ENCODE data around the gene TCTN1. TPM values are rescaled to one million over a fixed set of nuclear protein-coding genes. Genes with fewer than 3 reads are reported as not detected.

Gene TCTN1
- total RNA-seq, 6 experiments from 2014 or later, result 24.2 to 30.3 (median 25.6) TPM

DNA sequence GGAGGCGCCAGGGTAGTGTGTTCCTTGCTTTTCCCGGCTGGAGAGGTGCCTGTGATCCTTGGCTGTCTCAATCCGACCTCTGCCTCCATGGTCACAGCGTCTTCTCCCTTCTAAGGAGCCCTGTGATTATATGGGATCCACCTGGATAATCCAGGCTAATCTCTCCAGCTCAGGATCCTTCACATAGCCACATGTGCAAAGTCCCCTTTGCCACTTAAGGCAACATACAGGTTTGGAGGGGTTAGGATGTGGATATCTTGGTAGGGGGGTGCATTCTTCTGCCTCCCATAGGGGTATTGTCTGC, 76.2 kb downstream of the TCTN1 start:
- H3K27me3 Mint-ChIP-seq (ENCODE audit: insufficient read depth), result peaks cover 41% of the 10 kb centered on the region
- H3K4me1 Mint-ChIP-seq (ENCODE audit: low read depth), result 0 out of 2 replicates have a peak, but pooled peaks cover 4% of the 10 kb centered on the region
- no peak overlapping the region for H3K27ac Mint-ChIP-seq
- no peak overlapping the region for H3K4me3 Mint-ChIP-seq
- DNase-seq, result no peak
- no peaks in the 10 kb centered on the region for H3K36me3 Mint-ChIP-seq (ENCODE audit: low read depth)
- H3K9me3 Mint-ChIP-seq, result no peaks in the 10 kb centered on the region; the same call in 1 of the 2 replicates
- TF ChIP-seq, protein P1, sequence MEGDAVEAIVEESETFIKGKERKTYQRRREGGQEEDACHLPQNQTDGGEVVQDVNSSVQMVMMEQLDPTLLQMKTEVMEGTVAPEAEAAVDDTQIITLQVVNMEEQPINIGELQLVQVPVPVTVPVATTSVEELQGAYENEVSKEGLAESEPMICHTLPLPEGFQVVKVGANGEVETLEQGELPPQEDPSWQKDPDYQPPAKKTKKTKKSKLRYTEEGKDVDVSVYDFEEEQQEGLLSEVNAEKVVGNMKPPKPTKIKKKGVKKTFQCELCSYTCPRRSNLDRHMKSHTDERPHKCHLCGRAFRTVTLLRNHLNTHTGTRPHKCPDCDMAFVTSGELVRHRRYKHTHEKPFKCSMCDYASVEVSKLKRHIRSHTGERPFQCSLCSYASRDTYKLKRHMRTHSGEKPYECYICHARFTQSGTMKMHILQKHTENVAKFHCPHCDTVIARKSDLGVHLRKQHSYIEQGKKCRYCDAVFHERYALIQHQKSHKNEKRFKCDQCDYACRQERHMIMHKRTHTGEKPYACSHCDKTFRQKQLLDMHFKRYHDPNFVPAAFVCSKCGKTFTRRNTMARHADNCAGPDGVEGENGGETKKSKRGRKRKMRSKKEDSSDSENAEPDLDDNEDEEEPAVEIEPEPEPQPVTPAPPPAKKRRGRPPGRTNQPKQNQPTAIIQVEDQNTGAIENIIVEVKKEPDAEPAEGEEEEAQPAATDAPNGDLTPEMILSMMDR (IDR thresholded peaks at IDR 0.05), result no peak

GRCh38 chr12:110693731-110694130, 79.8 kb downstream of the TCTN1 start:
- Mint-ChIP-seq H3K4me3 (no peak overlapping the region), H3K27ac (no peak overlapping the region), H3K36me3 (ENCODE audit: low read depth) (no peaks in the 10 kb centered on the region), H3K27me3 (ENCODE audit: insufficient read depth) (peaks cover 15% of the 10 kb centered on the region), H3K9me3 (no peaks in the 10 kb centered on the region), H3K4me1 (ENCODE audit: low read depth) (peaks cover 12% of the 10 kb centered on the region; the same call in 1 of the 2 replicates)
- DNase-seq, result no peak
- TF ChIP-seq, protein P1 (IDR thresholded peaks at IDR 0.05), result no peak

DNA sequence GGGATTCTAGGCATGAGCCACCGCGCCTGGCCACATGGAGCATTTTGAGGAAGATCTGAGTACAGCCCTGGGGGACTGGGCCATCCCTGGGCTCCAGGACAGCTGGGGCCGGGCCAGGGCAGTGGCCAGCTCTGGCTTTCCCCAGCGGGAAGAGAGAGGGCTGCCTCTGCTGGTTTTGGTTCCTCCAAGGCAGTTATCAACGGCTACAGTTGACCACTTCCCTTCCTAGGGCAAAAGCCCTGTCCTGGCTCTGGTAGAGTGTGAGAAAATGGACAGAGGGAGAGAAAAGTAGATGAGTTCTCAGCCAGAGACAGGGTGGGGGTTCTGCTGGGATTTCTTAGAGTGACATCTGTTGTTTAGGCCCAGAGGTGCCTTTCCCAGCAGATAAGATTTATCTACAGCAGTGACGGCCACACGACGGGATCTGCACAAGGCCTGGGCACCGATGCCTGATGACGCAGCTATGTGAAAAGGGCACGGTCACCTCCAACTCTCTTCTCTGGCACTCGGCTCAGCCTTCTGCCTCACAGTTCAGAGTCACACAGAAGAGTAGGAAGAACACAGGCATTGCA, 80.5 kb downstream of the TCTN1 start:
- Mint-ChIP-seq H3K4me1 (ENCODE audit: low read depth) (peaks cover 12% of the 10 kb centered on the region; the same call in 1 of the 2 replicates), H3K4me3 (no peak overlapping the region), H3K27ac (no peak overlapping the region), H3K36me3 (ENCODE audit: low read depth) (no peaks in the 10 kb centered on the region), H3K9me3 (no peaks in the 10 kb centered on the region), H3K27me3 (ENCODE audit: insufficient read depth) (peaks cover 15% of the 10 kb centered on the region)
- TF ChIP-seq, protein P1 (IDR thresholded peaks at IDR 0.05), result no peak
- no peak for DNase-seq

DNA sequence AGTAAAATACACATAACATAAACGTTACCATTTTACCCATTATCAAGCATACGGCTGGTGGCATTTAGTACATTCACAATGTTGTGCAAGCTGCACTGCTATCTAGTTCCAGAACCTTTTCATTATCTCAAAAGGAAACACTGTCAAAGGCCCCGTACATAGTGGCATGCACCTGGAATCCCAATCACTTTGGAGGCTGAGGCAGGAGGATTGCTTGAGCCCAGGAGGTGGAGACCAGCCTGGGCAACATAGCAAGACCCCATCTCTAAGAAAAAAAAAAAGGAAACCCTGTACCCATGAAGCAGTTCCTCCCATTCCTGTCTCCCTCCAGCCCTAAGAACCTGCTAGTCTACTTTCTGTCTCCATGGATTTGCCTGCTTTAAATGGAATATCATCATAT, 82.4 kb downstream of the TCTN1 start:
- Mint-ChIP-seq H3K36me3 (ENCODE audit: low read depth) (no peaks in the 10 kb centered on the region), H3K4me1 (ENCODE audit: low read depth) (peaks cover 8% of the 10 kb centered on the region; the same call in 1 of the 2 replicates), H3K27me3 (ENCODE audit: insufficient read depth) (peaks cover 10% of the 10 kb centered on the region), H3K4me3 (no peak overlapping the region), H3K27ac (no peak overlapping the region), H3K9me3 (no peaks in the 10 kb centered on the region)
- TF ChIP-seq, protein P1 (IDR thresholded peaks at IDR 0.05), result no peak
- DNase-seq, result no peak

GRCh38 chr12:110697236-110697635, 83.3 kb downstream of the TCTN1 start:
- no peak for DNase-seq
- Mint-ChIP-seq H3K27me3 (ENCODE audit: insufficient read depth) (peaks cover 6% of the 10 kb centered on the region), H3K4me3 (no peak overlapping the region), H3K9me3 (no peaks in the 10 kb centered on the region), H3K36me3 (ENCODE audit: low read depth) (no peaks in the 10 kb centered on the region), H3K4me1 (ENCODE audit: low read depth) (peaks cover 8% of the 10 kb centered on the region; the same call in 1 of the 2 replicates), H3K27ac (no peak overlapping the region)
- TF ChIP-seq, protein P1 (IDR thresholded peaks at IDR 0.05), result no peak
